Neural crest cell (in vitro differentiated cells): Measurements from ENCODE around the gene OR4E1. TPM values are rescaled to one million over a fixed set of nuclear protein-coding genes. Genes with fewer than 3 reads are reported as not detected.

ENCODE experiments used
- DNase-seq: peaks from one replicate; pipeline ENCODE4 v3.0.0; 2021; ENCODE audit warnings: low read depth, mixed read lengths, low spot score
- H3K27ac Mint-ChIP-seq: one replicate; pipeline ENCODE4 v1.8.0; 2021; ENCODE audit warnings: mild to moderate bottlenecking, mixed read lengths; ENCODE audit not compliant: unreplicated experiment
- H3K27me3 Mint-ChIP-seq: 2 replicates; pipeline ENCODE4 v1.8.0; 2021; ENCODE audit warnings: low read depth, mild to moderate bottlenecking, mixed read lengths
- H3K36me3 Mint-ChIP-seq: 2 replicates; pipeline ENCODE4 v1.8.0; 2021; ENCODE audit warnings: low read depth, mild to moderate bottlenecking, mixed read lengths
- H3K4me1 Mint-ChIP-seq: 2 replicates; pipeline ENCODE4 v1.8.0; 2021; ENCODE audit warnings: mixed read lengths
- H3K4me3 Mint-ChIP-seq: one replicate; pipeline ENCODE4 v1.8.0; 2021; ENCODE audit warnings: mild to moderate bottlenecking, mixed read lengths
- H3K9me3 Mint-ChIP-seq: 2 replicates; pipeline ENCODE4 v1.8.0; 2021; ENCODE audit warnings: mixed read lengths
- total RNA-seq: library from RNA; stranded (reverse); gene quantifications from 2 replicates; pipeline ENCODE4 v1.2.1, GENCODE V29; 2021
- TF ChIP-seq, protein P1 (sequence below): fragments of 200-600 bp; sonication (generic); conservative IDR thresholded peaks from 2 replicates; pipeline ENCODE4 v1.5.0; 2021; ENCODE audit warnings: antibody characterized with exemption, mild to moderate bottlenecking

The OR4E1 gene
- total RNA-seq, 1 donor from 2014 or later: not detected

DNA sequence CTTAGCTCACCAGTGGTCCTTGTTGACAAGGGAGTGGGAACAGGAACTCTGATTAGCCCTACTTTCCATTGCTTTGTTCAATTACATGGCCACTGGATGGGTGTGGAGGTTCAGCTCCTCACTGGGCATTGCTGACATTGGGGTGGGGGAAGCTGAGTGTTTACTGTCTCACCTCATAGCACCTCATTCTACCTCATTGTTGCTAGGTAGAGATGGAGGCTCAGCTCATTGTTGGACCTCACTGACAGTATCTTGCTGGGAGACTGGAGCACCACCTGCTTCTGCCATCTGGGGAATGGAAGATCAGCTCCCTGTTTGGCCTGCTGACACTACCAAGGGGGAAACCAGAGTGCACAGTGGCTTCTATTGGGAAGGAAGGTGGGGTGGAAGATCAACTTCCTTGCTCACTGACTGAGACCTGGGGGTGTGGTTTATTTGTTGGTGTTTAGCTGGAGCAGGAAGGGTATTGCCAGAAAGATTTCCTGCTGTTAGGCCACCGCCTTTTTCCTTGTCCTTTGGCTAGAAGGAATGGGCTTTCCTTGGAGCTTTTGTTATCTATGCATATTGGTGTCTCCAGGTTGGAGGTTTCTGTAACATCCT lies 21.3 kb downstream of the OR4E1 start:
- DNase-seq: no peak
- no peaks in the 10 kb centered on the region for H3K36me3 Mint-ChIP-seq
- no peak overlapping the region for H3K27ac Mint-ChIP-seq

DNA sequence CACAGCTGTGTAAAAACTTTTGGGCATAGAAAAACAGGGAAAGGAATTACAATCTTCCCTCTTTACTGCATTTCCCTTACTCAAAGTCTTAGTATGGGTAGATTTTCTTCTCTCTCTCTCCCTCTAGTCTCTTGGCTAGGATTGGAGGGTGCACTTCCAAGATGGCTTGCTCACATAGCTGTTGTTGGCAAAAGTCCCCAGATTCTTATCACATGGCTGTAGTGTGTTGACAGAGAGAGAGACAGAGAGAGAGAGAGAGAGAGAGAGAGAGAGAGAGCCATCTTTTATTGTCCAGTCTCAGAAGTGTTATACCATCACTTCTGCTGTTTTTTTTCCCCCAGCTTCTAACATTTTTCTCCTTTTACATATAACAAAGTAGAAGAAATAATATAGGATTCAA lies 26.2 kb downstream of the OR4E1 start:
- H3K4me3 Mint-ChIP-seq: no peak overlapping the region
- TF ChIP-seq, protein P1, sequence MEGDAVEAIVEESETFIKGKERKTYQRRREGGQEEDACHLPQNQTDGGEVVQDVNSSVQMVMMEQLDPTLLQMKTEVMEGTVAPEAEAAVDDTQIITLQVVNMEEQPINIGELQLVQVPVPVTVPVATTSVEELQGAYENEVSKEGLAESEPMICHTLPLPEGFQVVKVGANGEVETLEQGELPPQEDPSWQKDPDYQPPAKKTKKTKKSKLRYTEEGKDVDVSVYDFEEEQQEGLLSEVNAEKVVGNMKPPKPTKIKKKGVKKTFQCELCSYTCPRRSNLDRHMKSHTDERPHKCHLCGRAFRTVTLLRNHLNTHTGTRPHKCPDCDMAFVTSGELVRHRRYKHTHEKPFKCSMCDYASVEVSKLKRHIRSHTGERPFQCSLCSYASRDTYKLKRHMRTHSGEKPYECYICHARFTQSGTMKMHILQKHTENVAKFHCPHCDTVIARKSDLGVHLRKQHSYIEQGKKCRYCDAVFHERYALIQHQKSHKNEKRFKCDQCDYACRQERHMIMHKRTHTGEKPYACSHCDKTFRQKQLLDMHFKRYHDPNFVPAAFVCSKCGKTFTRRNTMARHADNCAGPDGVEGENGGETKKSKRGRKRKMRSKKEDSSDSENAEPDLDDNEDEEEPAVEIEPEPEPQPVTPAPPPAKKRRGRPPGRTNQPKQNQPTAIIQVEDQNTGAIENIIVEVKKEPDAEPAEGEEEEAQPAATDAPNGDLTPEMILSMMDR: no peak
- DNase-seq: no peak

More for the DNA sequence above, 21.3 kb downstream of the OR4E1 start:
- Mint-ChIP-seq H3K4me1 (no peaks in the 10 kb centered on the region), H3K27me3 (peaks cover 42% of the 10 kb centered on the region), H3K4me3 (no peak overlapping the region), H3K9me3 (peaks cover 2% of the 10 kb centered on the region)
- TF ChIP-seq, protein P1: no peak

GRCh38 chr14:21643407-21643806 lies 30.2 kb downstream of the OR4E1 start:
- no peaks in the 10 kb centered on the region for H3K4me1 Mint-ChIP-seq
- TF ChIP-seq, protein P1: no peak
- H3K27ac Mint-ChIP-seq: no peak overlapping the region
- H3K36me3 Mint-ChIP-seq: no peaks in the 10 kb centered on the region
- H3K27me3 Mint-ChIP-seq: peaks cover 37% of the 10 kb centered on the region
- no peaks in the 10 kb centered on the region for H3K9me3 Mint-ChIP-seq
- no peak overlapping the region for H3K4me3 Mint-ChIP-seq
- no peak for DNase-seq

More for the DNA sequence above, 26.2 kb downstream of the OR4E1 start:
- no peak overlapping the region for H3K27ac Mint-ChIP-seq
- no peaks in the 10 kb centered on the region for H3K4me1 Mint-ChIP-seq
- H3K27me3 Mint-ChIP-seq: peaks cover 40% of the 10 kb centered on the region
- no peaks in the 10 kb centered on the region for H3K36me3 Mint-ChIP-seq
- peaks cover 2% of the 10 kb centered on the region for H3K9me3 Mint-ChIP-seq

DNA sequence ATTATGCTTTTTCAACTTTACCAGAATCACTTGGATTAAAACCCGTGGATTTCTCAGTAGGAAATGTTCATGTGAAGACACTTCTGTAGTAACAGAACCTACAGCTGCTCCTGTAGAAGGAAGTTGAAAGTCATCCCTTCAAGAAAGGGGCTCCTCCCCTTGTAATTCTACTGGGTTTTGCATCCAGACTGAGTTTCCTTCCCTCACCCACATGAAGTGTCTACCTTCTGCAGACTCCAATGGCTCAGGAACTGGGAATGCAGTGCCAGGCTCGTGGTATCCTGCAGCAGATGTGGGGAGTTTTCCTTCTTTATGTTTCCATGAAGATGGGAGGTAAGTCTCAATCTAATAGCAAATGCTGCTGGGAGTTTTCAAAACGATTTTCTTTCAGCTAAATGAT lies 30.9 kb downstream of the OR4E1 start:
- no peak for DNase-seq
- TF ChIP-seq, protein P1: no peak
- H3K9me3 Mint-ChIP-seq: no peaks in the 10 kb centered on the region
- H3K4me3 Mint-ChIP-seq: no peak overlapping the region
- peaks cover 36% of the 10 kb centered on the region for H3K27me3 Mint-ChIP-seq
- H3K27ac Mint-ChIP-seq: no peak overlapping the region
- no peaks in the 10 kb centered on the region for H3K36me3 Mint-ChIP-seq
- H3K4me1 Mint-ChIP-seq: no peaks in the 10 kb centered on the region

- no peak within 1 kb of the TSS for H3K27ac Mint-ChIP-seq
- DNase-seq: no peak
- TF ChIP-seq, protein P1: no peak
- no peaks in the 10 kb centered on the region for H3K9me3 Mint-ChIP-seq
- H3K36me3 Mint-ChIP-seq: no peaks in the 10 kb centered on the region
- H3K4me3 Mint-ChIP-seq: no peak within 1 kb of the TSS
- H3K27me3 Mint-ChIP-seq: peaks cover 21% of the 10 kb centered on the region
- H3K4me1 Mint-ChIP-seq: no peaks in the 10 kb centered on the region
Observed at GRCh38 chr14:21634840-21635239, 38.8 kb downstream of the OR4E1 start, which contains the start of gene OR10G2. Gene OR10G2 (minus strand): TSS chr14:21634940. CDS start chr14:21634842, 98 bp downstream.
